CD4-positive, alpha-beta T cell (primary cell): ENCODE measurements around the gene GSTA5. TPM values are rescaled to one million over a fixed set of nuclear protein-coding genes. Genes with fewer than 3 reads are reported as not detected.
"Not testable (repeated sequence)": the region's sequence is repeated elsewhere in the genome, so short reads cannot be mapped to it uniquely, and the experiment has no call there.

Source experiments
- ATAC-seq: fragments of 200-7000 bp; cut with Tn5 transposase; one replicate; pipeline ENCODE4 v1.10.0; 2022; ENCODE audit warnings: mild to moderate bottlenecking; ENCODE audit not compliant: poor library complexity
- CTCF ChIA-PET: fragments of 350-600 bp; sonication (Branson Sonifier 250); formaldehyde crosslinking; loops from one replicate; lab custom pipeline; 2021; ENCODE audit warnings: antibody characterized with exemption, inconsistent platforms; lab: Charles Lee
- POLR2A ChIA-PET: fragments of 350-600 bp; sonication (Branson Sonifier 250); formaldehyde crosslinking; loops from one replicate; lab custom pipeline; 2021; ENCODE audit warnings: antibody characterized with exemption, inconsistent platforms; lab: Charles Lee
- DNase-seq, 14 experiments: peaks; one replicate each; pipeline ENCODE4 v3.0.0-alpha.2; 2013 to 2020; ENCODE audit warnings: mixed read lengths in 2 of 14
- H3K27ac ChIP-seq, 2 donors: one replicate each; pipeline versions ENCODE4 v1.5.1 to v1.7.0; 2013; ENCODE audit warnings: low read length in 2 of 2, low read depth in 1 of 2, mild to moderate bottlenecking in 1 of 2
- H3K27me3 ChIP-seq, 2 experiments: 1 replicate in 1 of 2; 2 replicates in 1 of 2; pipeline versions ENCODE4 v1.6.1 to v1.7.0; 2013; ENCODE audit warnings: low read length in 2 of 2, control low read depth in 1 of 2, mild to moderate bottlenecking in 1 of 2, moderate library complexity in 1 of 2; ENCODE audit not compliant: insufficient read depth in 2 of 2, control insufficient read depth in 1 of 2
- H3K36me3 ChIP-seq: one replicate; pipeline ENCODE4 v1.6.1; 2013; ENCODE audit warnings: low read length, control low read depth; ENCODE audit not compliant: insufficient read depth
- H3K4me1 ChIP-seq: one replicate; pipeline ENCODE4 v1.6.1; 2013; ENCODE audit warnings: low read length, control low read depth; ENCODE audit not compliant: insufficient read depth
- H3K4me3 ChIP-seq: one replicate; pipeline ENCODE4 v1.5.1; 2013; ENCODE audit warnings: mild to moderate bottlenecking, low read length, moderate library complexity
- H3K9me3 ChIP-seq, 2 experiments: 1 replicate in 1 of 2; 2 replicates in 1 of 2; pipeline versions ENCODE4 v1.6.1 to v1.7.0; 2013; ENCODE audit warnings: low read length in 2 of 2, mild to moderate bottlenecking in 2 of 2, control low read depth in 1 of 2, moderate library complexity in 1 of 2; ENCODE audit not compliant: control insufficient read depth in 1 of 2, insufficient read depth in 1 of 2
- H3K27ac Mint-ChIP-seq: one replicate; pipeline ENCODE4 v1.8.0; 2020; ENCODE audit warnings: mixed read lengths
- H3K27me3 Mint-ChIP-seq: one replicate; pipeline ENCODE4 v1.8.0; 2021; ENCODE audit warnings: mixed read lengths
- H3K36me3 Mint-ChIP-seq: one replicate; pipeline ENCODE4 v1.8.0; 2021; ENCODE audit warnings: low read depth, mixed read lengths
- H3K4me1 Mint-ChIP-seq: one replicate; pipeline ENCODE4 v1.8.0; 2021; ENCODE audit warnings: low read depth, mixed read lengths
- H3K4me3 Mint-ChIP-seq: one replicate; pipeline ENCODE4 v1.8.0; 2020; ENCODE audit warnings: mild to moderate bottlenecking, mixed read lengths
- H3K9me3 Mint-ChIP-seq: one replicate; pipeline ENCODE4 v1.8.0; 2020; ENCODE audit warnings: mixed read lengths
- intact Hi-C, 2 experiments: fragments of 100-400 bp; cut with DNase I in 1 of 2; cut with micrococcal nuclease in 1 of 2; formaldehyde crosslinking; loops; one replicate each; pipeline versions ENCODE4 v1.15.1 to v1.9.0; 2023 to 2025; cut with DNase I, micrococcal nuclease
- total RNA-seq, 174 experiments: library from RNA in 2 of 174; stranded (reverse) in 2 of 174; gene quantifications; one replicate each; pipeline ENCODE4 v1.2.3 and lab custom pipeline; 2021 to 2026
- TF ChIP-seq, protein P1 (sequence below): fragments of 200-600 bp; IDR thresholded peaks from one replicate; pipeline ENCODE4 v1.8.0; 2022; ENCODE audit warnings: antibody characterized with exemption, mild to moderate bottlenecking

GSTA5 gene
- total RNA-seq, 2 experiments from 2014 or later: not detected

DNA sequence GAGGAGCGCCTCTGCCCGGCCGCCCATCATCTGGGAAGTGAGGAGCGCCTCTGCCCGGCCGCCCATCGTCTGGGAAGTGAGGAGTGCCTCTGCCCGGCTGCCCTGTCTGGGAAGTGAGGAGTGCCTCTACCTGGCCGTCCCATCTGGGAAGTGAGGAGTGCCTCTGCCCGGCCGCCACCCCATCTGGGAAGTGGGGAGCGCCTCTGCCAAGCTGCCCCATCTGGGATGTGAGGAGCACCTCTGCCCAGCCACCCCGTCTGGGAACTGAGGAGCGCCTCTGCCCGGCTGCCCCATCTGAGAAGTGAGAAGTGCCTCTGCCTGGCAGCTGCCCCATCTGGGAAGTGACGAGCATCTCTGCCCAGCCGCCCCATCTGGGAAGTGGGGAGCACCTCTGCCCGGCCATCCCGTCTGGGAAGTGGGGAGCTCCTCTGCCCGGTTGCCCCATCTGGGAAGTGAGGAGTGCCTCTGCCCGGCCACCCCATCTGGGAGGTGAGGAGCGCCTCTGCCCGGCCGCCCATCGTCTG is 15.3 kb downstream of the GSTA5 start:
- peaks cover 11% of the 10 kb centered on the region for H3K27me3 Mint-ChIP-seq
- H3K9me3 Mint-ChIP-seq, CTCF ChIA-PET, H3K4me1 ChIP-seq, H3K36me3 ChIP-seq, ATAC-seq, H3K4me1 Mint-ChIP-seq, H3K27ac ChIP-seq, POLR2A ChIA-PET, H3K36me3 Mint-ChIP-seq, DNase-seq, H3K27ac Mint-ChIP-seq, H3K4me3 ChIP-seq, H3K27me3 ChIP-seq, H3K4me3 Mint-ChIP-seq, intact Hi-C loops: not testable (repeated sequence)
- peaks cover 0 to 19% of the 10 kb centered on the region in 2 experiments for H3K9me3 ChIP-seq

DNA sequence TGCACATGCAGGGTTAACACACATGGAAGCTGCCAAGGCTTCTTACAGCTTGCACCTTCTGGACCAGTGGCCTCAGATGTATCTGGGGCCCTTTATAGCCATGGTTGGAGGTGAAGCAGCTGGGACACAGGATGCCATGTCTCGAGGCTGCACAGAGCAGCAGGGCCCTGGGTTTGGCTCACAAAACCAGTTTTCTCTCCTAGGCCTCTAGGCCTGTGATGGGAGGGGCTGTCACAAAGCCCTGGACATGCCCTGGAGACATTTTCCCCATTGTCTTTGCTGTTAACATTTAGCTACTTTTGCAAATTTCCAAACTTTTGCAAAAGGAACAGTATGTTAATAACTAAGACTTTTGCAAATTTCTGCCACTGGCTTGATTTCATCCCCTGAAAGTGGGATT is 18.8 kb downstream of the GSTA5 start:
- ATAC-seq (no peak), DNase-seq (no peak)
- CTCF ChIA-PET: no interaction called here
- H3K9me3 ChIP-seq: peaks cover 0 to 19% of the 10 kb centered on the region in 2 experiments
- H3K27ac Mint-ChIP-seq: no peak overlapping the region
- H3K4me1 ChIP-seq: no peaks in the 10 kb centered on the region
- H3K36me3 ChIP-seq: no peaks in the 10 kb centered on the region
- H3K4me3 Mint-ChIP-seq: no peak overlapping the region
- peaks cover 11% of the 10 kb centered on the region for H3K27me3 Mint-ChIP-seq
- no peaks in the 10 kb centered on the region for H3K4me1 Mint-ChIP-seq
- peaks cover 9% of the 10 kb centered on the region for H3K9me3 Mint-ChIP-seq
- peaks cover 0 to 4% of the 10 kb centered on the region in 2 experiments for H3K27me3 ChIP-seq
- H3K4me3 ChIP-seq: no peak overlapping the region
- intact Hi-C loops: no loop called here
- POLR2A ChIA-PET: no interaction called here
- TF ChIP-seq, protein P1, sequence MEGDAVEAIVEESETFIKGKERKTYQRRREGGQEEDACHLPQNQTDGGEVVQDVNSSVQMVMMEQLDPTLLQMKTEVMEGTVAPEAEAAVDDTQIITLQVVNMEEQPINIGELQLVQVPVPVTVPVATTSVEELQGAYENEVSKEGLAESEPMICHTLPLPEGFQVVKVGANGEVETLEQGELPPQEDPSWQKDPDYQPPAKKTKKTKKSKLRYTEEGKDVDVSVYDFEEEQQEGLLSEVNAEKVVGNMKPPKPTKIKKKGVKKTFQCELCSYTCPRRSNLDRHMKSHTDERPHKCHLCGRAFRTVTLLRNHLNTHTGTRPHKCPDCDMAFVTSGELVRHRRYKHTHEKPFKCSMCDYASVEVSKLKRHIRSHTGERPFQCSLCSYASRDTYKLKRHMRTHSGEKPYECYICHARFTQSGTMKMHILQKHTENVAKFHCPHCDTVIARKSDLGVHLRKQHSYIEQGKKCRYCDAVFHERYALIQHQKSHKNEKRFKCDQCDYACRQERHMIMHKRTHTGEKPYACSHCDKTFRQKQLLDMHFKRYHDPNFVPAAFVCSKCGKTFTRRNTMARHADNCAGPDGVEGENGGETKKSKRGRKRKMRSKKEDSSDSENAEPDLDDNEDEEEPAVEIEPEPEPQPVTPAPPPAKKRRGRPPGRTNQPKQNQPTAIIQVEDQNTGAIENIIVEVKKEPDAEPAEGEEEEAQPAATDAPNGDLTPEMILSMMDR: no peak
- no peaks in the 10 kb centered on the region for H3K36me3 Mint-ChIP-seq
- no peak overlapping the region for H3K27ac ChIP-seq

DNA sequence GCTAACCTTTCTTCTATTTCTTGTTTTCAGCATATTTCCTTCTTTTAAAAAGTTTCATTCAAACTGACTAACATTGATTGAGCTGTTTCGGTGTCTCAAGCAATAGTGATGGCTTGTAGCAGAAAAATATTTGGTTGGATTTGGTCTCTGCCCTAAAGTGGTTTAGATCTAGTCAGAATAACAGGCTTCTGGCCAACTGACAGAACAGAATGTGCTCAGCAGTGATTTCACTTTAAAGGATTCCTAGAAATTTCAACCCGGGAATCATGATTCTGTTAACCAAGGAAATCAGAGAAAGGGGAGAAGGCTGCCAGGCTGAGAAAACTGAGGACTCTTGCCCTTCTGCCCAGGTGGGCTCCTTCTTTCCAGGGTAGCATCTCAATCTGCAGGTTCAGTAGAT is 20.4 kb downstream of the GSTA5 start:
- Histone ChIP-seq H3K27ac (no peak overlapping the region), H3K36me3 (no peaks in the 10 kb centered on the region), H3K4me1 (peaks cover 4% of the 10 kb centered on the region), H3K9me3 (peaks cover 0 to 14% of the 10 kb centered on the region in 2 experiments), H3K27me3 (peaks cover 0 to 4% of the 10 kb centered on the region in 2 experiments), H3K4me3 (no peak overlapping the region)
- Mint-ChIP-seq H3K4me1 (no peaks in the 10 kb centered on the region), H3K9me3 (peaks cover 9% of the 10 kb centered on the region), H3K4me3 (no peak overlapping the region), H3K36me3 (no peaks in the 10 kb centered on the region), H3K27ac (no peak overlapping the region), H3K27me3 (peaks cover 6% of the 10 kb centered on the region)
- intact Hi-C loops: no loop called here
- POLR2A ChIA-PET: no interaction called here
- ATAC-seq: no peak
- CTCF ChIA-PET: no interaction called here
- TF ChIP-seq, protein P1: no peak
- no peak for DNase-seq
